ENCODE data around the gene CNKSR2.
A peak's percentile ranks its signal among the peaks of the same experiment; 100 is the strongest.

The CNKSR2 gene

GRCh38 chrX:21374163-21374993 is at the start of gene CNKSR2:
TSS of gene CNKSR2 (plus strand) at chrX:21374418. CDS start at chrX:21374898, 480 bp downstream.
- DNase-seq (ENCODE audit: low read depth in 2 of 2, low spot score in 1 of 2) = peak in 1 of 2 donors; percentile 45

- no peak for DNase-seq (ENCODE audit: low read depth in 2 of 2, low spot score in 1 of 2)
Measured at GRCh38 chrX:21354725-21355124, 19.5 kb upstream of the CNKSR2 start.

- DNase-seq (ENCODE audit: low read depth in 2 of 2, low spot score in 1 of 2) = no peak
Measured at GRCh38 chrX:21355831-21356230, 18.4 kb upstream of the CNKSR2 start.

- DNase-seq (ENCODE audit: low read depth in 2 of 2, low spot score in 1 of 2) = no peak
Measured at GRCh38 chrX:21369613-21370012, 4.6 kb upstream of the CNKSR2 start.

GRCh38 chrX:21373001-21373400 is 1.2 kb upstream of the CNKSR2 start:
- DNase-seq (ENCODE audit: low read depth in 2 of 2, low spot score in 1 of 2) = no peak

GRCh38 chrX:21373637-21374162 is 518 bp upstream of the CNKSR2 start:
- no peak for DNase-seq (ENCODE audit: low read depth in 2 of 2, low spot score in 1 of 2)

GRCh38 chrX:21374994-21375707 is 933 bp downstream of the CNKSR2 start:
- DNase-seq (ENCODE audit: low read depth in 2 of 2, low spot score in 1 of 2) = no peak

GRCh38 chrX:21375708-21376009 is 1.4 kb downstream of the CNKSR2 start:
- no peak for DNase-seq (ENCODE audit: low read depth in 2 of 2, low spot score in 1 of 2)

GRCh38 chrX:21376636-21377035 is 2.4 kb downstream of the CNKSR2 start:
- DNase-seq (ENCODE audit: low read depth in 2 of 2, low spot score in 1 of 2) = no peak

- DNase-seq (ENCODE audit: low read depth in 2 of 2, low spot score in 1 of 2) = no peak
Measured at GRCh38 chrX:21379991-21380390, 5.8 kb downstream of the CNKSR2 start.

GRCh38 chrX:21382715-21383114 is 8.5 kb downstream of the CNKSR2 start:
- no peak for DNase-seq (ENCODE audit: low read depth in 2 of 2, low spot score in 1 of 2)

GRCh38 chrX:21383546-21383945 is 9.3 kb downstream of the CNKSR2 start:
- no peak for DNase-seq (ENCODE audit: low read depth in 2 of 2, low spot score in 1 of 2)

GRCh38 chrX:21384178-21384577 is 10.0 kb downstream of the CNKSR2 start:
- DNase-seq (ENCODE audit: low read depth in 2 of 2, low spot score in 1 of 2) = no peak

GRCh38 chrX:21394792-21395191 is 20.6 kb downstream of the CNKSR2 start:
- DNase-seq (ENCODE audit: low read depth in 2 of 2, low spot score in 1 of 2) = no peak

- DNase-seq (ENCODE audit: low read depth in 2 of 2, low spot score in 1 of 2) = no peak
Measured at GRCh38 chrX:21398426-21398825, 24.2 kb downstream of the CNKSR2 start.

GRCh38 chrX:21400408-21401121 is 26.3 kb downstream of the CNKSR2 start:
- no peak for DNase-seq (ENCODE audit: low read depth in 2 of 2, low spot score in 1 of 2)

- no peak for DNase-seq (ENCODE audit: low read depth in 2 of 2, low spot score in 1 of 2)
Measured at GRCh38 chrX:21408307-21408706, 34.1 kb downstream of the CNKSR2 start.

- no peak for DNase-seq (ENCODE audit: low read depth in 2 of 2, low spot score in 1 of 2)
Measured at GRCh38 chrX:21408788-21409187, 34.6 kb downstream of the CNKSR2 start.

GRCh38 chrX:21412029-21412428 is 37.8 kb downstream of the CNKSR2 start:
- no peak for DNase-seq (ENCODE audit: low read depth in 2 of 2, low spot score in 1 of 2)

GRCh38 chrX:21412883-21413282 is 38.7 kb downstream of the CNKSR2 start:
- DNase-seq (ENCODE audit: low read depth in 2 of 2, low spot score in 1 of 2) = no peak

GRCh38 chrX:21427086-21427485 is 52.9 kb downstream of the CNKSR2 start:
- DNase-seq (ENCODE audit: low read depth in 2 of 2, low spot score in 1 of 2) = no peak

GRCh38 chrX:21437036-21437435 is 62.8 kb downstream of the CNKSR2 start:
- DNase-seq (ENCODE audit: low read depth in 2 of 2, low spot score in 1 of 2) = no peak
